Subcutaneous preadipocyte (primary cell): ENCODE data around the gene TMED9. TPM values are rescaled to one million over a fixed set of nuclear protein-coding genes. Genes with fewer than 3 reads are reported as not detected.

Experiments used
- total RNA-seq: library from RNA; depleted of rRNA; stranded (reverse); fragments of >200 nt; gene quantifications from 2 replicates; pipeline ENCODE4 v1.2.3, GENCODE V29; 2012

The TMED9 gene
- total RNA-seq, result 59.2 and 66.5 TPM in 2 replicates

DNA sequence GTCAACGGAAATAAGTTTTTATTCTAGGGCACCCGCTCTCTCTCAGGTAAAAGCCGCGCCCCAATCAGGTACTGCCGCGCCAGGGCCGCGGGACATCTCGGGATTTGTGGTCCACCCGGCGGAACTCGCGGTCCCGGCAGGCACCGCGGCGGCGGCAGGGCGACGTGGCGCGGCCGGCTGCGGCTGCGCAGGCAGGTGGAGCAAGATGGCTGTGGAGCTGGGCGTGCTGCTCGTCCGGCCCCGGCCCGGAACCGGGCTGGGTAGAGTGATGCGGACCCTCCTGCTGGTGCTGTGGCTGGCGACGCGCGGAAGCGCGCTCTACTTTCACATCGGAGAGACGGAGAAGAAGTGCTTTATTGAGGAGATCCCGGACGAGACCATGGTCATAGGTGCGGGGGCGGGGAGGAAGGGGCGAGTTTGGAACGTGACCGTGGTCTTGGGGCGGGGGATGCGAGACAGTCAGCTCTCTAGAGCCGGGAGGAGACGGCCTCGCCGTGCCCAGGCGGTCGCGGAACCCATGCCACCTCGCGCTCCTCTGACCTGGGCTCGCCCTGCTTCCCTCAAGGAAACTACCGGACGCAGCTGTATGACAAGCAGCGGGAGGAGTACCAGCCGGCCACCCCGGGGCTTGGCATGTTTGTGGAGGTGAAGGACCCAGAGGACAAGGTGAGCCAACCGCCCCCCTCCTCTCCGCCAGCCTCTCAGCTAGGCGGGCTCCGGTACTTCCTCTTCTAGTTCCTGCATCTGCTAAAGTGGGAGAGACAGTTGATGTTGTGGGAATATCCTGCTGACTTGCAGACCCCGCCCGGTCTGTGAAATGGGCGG, at the start of gene TMED9:
TMED9 (plus strand) TSS at position 194 of the 825 bp plus-strand sequence; CDS start at position 206, 12 bp downstream.

DNA sequence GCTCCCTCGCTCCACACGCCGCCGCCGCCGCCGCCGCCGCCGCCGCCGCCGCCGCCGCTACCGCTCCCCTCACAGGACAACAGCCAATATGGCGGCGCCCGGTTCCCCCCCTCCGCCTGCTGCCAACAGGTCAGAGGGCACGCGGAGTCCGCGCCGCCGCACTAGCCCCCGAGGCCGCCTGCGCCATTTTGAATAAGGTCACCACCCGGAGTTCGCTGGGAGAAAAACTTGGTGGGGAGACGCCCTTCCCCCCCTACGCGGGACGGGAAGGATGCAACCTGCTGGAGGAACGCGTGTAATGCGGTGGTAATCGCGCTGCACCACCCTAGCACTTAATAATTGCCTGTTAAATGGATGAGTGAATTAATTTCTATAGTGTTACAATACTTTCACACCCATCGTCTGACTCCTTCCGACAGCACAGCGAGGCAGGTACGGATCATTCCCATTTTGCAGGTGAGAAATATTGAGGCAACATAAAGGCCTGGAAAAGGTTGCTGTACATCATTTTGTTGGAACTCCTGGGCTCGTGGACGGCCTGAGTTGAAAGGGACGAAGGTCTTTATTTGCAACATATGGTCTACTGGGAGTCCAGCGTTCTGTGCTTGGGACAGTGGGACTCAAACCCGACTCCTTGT, 37.4 kb upstream of the TMED9 start, which contains the start of gene FAM193B:
FAM193B (minus strand) TSS at position 90 of the 638 bp plus-strand sequence. CDS start 105 bp downstream, outside the sequence.

DNA sequence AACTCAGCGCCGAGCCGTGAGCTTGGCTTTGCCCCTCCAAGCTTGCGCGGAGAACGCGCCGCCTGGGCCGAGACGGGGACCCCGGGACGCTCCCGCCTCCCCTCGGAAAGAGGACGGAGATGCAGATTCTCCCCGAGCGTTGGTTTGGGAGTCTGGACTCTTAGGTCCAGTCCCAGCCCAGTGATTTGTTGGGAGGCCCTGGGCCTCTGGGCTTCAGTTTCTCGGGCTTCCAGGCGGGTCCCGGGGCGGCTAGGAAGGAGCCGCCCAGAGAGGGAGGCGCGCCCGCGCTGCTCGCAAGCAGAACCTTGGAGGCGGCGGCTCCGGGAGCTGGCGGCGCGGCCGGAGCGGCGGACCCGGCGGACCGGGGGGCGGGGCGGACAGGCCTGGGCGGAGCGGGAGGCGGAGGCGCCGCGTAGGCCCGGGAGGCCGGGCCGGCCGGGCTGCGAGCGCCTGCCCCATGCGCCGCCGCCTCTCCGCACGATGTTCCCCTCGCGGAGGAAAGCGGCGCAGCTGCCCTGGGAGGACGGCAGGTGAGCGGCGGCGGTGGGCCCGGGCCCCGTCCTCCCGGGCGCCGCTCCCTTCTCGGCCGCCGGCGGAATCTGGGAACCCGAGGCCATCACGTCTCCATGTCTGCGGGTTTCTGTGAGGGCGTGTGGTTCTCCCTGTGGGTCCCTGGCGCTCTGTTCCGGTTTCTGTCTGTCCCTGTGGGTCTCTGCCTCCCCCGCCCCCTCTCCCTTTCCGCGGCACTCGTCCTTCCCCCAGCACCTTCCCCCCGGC, 7.9 kb downstream of the TMED9 start, which contains the start of gene B4GALT7:
B4GALT7 (plus strand) TSS at position 402 of the 777 bp plus-strand sequence; CDS start at position 481, 79 bp downstream.

Other genes starting within 250 kb of the TMED9 start
- gene LMAN2, start 240.5 kb upstream of the TMED9 start, total RNA-seq, result 263 and 352 TPM in 2 replicates
- gene RGS14, start 234.3 kb upstream of the TMED9 start, total RNA-seq, result 2.5 and 4.4 TPM in 2 replicates
- gene SLC34A1, start 207.8 kb upstream of the TMED9 start, total RNA-seq, result not detected in 2 replicates
- 1.1 TPM in 1 of 2 replicates, not detected in the other for gene PFN3, start 191.5 kb upstream of the TMED9 start, total RNA-seq
- gene F12, start 182.6 kb upstream of the TMED9 start, total RNA-seq, result 0.37 and 0.39 TPM in 2 replicates
- 19.5 and 33.2 TPM in 2 replicates for gene GRK6, start 165.5 kb upstream of the TMED9 start, total RNA-seq
- 26.1 and 33.8 TPM in 2 replicates for gene PRR7, start 145.4 kb upstream of the TMED9 start, total RNA-seq
- 160 and 173 TPM in 2 replicates for gene DBN1, start 118.6 kb upstream of the TMED9 start, total RNA-seq
- gene PDLIM7, start 94.6 kb upstream of the TMED9 start, total RNA-seq, result 63.9 and 69.4 TPM in 2 replicates
- 1.1 and 1.4 TPM in 2 replicates for gene DOK3, start 82.4 kb upstream of the TMED9 start, total RNA-seq
- 55.5 and 90.4 TPM in 2 replicates for gene DDX41, start 75.2 kb upstream of the TMED9 start, total RNA-seq
- 29.4 and 30.7 TPM in 2 replicates for gene FAM193B, start 37.6 kb upstream of the TMED9 start, total RNA-seq
- 23.1 and 26.6 TPM in 2 replicates for gene B4GALT7, start 7.9 kb downstream of the TMED9 start, total RNA-seq
- not detected in 2 replicates for gene FAM153A, start 190.7 kb downstream of the TMED9 start, total RNA-seq